Measurements from ENCODE around the gene SLC9A9. TPM values are rescaled to one million over a fixed set of nuclear protein-coding genes. Genes with fewer than 3 reads are reported as not detected.
A peak's percentile ranks its signal among the peaks of the same experiment; 100 is the strongest.

Gene SLC9A9
- total RNA-seq, 2 donors from 2014 or later, result 29.6 to 60.1 TPM

- peaks cover 0 to 3% of the 10 kb centered on the region in 2 donors for H3K4me1 ChIP-seq (ENCODE audit: control insufficient read depth in 1 of 2, low read depth in 2 of 2)
- ATAC-seq (ENCODE audit: insufficient number of reproducible peaks, low FRiP score, low read depth), result no peak
- H3K4me3 ChIP-seq, result no peak overlapping the region
- no peaks in the 10 kb centered on the region for H3K27me3 ChIP-seq (replicated peaks; ENCODE audit: insufficient read depth)
- DNase-seq (ENCODE audit: low spot score), result no peak
- H3K9me3 ChIP-seq, result no peaks in the 10 kb centered on the region
- no peak overlapping the region for H3K27ac ChIP-seq
- no peaks in the 10 kb centered on the region for H3K36me3 ChIP-seq
- TF ChIP-seq CTCF (IDR thresholded peaks at IDR 0.05), result no peak
Measured at GRCh38 chr3:143650827-143651226, 197.4 kb downstream of the SLC9A9 start.

- TF ChIP-seq CTCF (IDR thresholded peaks at IDR 0.05), result no peak
- Histone ChIP-seq H3K9me3 (no peaks in the 10 kb centered on the region), H3K4me3 (no peak overlapping the region), H3K27ac (no peak overlapping the region), H3K36me3 (no peaks in the 10 kb centered on the region), H3K27me3 (replicated peaks; ENCODE audit: insufficient read depth) (no peaks in the 10 kb centered on the region), H3K4me1 (ENCODE audit: control insufficient read depth in 1 of 2, low read depth in 2 of 2) (peaks cover 0 to 3% of the 10 kb centered on the region in 2 donors)
- ATAC-seq (ENCODE audit: insufficient number of reproducible peaks, low FRiP score, low read depth) (no peak), DNase-seq (ENCODE audit: low spot score) (no peak)
Measured at GRCh38 chr3:143650120-143650519, 198.1 kb downstream of the SLC9A9 start.

GRCh38 chr3:143648708-143649107 lies 199.6 kb downstream of the SLC9A9 start:
- no peaks in the 10 kb centered on the region for H3K36me3 ChIP-seq
- ATAC-seq (ENCODE audit: insufficient number of reproducible peaks, low FRiP score, low read depth), result no peak
- H3K27me3 ChIP-seq (replicated peaks; ENCODE audit: insufficient read depth), result no peaks in the 10 kb centered on the region
- H3K4me3 ChIP-seq, result no peak overlapping the region
- no peak for DNase-seq (ENCODE audit: low spot score)
- no peak overlapping the region for H3K27ac ChIP-seq
- H3K4me1 ChIP-seq (ENCODE audit: control insufficient read depth in 1 of 2, low read depth in 2 of 2), result peaks cover 0 to 3% of the 10 kb centered on the region in 2 donors
- TF ChIP-seq CTCF (IDR thresholded peaks at IDR 0.05), result no peak
- H3K9me3 ChIP-seq, result no peaks in the 10 kb centered on the region

GRCh38 chr3:143648218-143648617 lies 200.1 kb downstream of the SLC9A9 start:
- Histone ChIP-seq H3K27me3 (replicated peaks; ENCODE audit: insufficient read depth) (no peaks in the 10 kb centered on the region), H3K4me1 (ENCODE audit: control insufficient read depth in 1 of 2, low read depth in 2 of 2) (peaks cover 0 to 3% of the 10 kb centered on the region in 2 donors), H3K27ac (no peak overlapping the region), H3K9me3 (no peaks in the 10 kb centered on the region), H3K4me3 (no peak overlapping the region), H3K36me3 (no peaks in the 10 kb centered on the region)
- ATAC-seq (ENCODE audit: insufficient number of reproducible peaks, low FRiP score, low read depth), result no peak
- DNase-seq (ENCODE audit: low spot score), result no peak
- no peak for TF ChIP-seq CTCF (IDR thresholded peaks at IDR 0.05)

DNA sequence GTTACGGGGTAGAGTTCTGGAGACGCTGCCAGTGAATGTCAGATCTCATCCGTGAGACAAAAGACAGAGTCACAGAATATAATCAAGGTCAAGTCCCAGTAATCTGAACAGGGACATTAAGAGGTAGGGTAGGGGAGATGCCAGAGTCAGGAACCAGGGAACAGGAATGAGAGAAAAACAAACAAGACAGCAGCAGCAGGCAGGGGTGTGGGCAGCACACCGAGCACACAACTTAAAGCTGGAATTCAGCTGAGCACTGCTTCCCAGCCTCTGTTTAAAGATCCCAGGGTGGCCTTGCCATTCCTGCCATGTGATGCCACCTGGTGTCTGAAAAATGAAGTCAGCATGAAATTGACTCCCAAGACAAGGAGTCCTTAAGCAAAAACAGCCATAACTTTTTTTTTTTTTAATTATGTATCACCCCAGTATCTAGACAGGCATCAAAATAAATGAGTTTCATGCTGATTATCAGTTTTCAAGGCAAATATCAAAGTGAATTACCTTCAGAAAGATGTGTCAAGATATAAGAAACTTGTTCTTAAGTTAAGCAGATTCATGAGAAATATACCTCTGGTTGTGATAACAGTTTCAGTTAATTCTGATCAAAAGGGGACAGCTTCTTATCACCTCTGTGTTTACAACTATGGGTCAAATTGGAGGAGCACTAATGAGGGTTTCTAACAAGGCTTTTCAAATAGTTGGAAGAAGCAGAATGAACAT lies 203.7 kb downstream of the SLC9A9 start:
- Histone ChIP-seq H3K4me3 (no peak overlapping the region), H3K36me3 (no peaks in the 10 kb centered on the region), H3K27me3 (replicated peaks; ENCODE audit: insufficient read depth) (no peaks in the 10 kb centered on the region), H3K4me1 (ENCODE audit: control insufficient read depth in 1 of 2, low read depth in 2 of 2) (no peaks in the 10 kb centered on the region), H3K27ac (no peak overlapping the region), H3K9me3 (no peaks in the 10 kb centered on the region)
- ATAC-seq (ENCODE audit: insufficient number of reproducible peaks, low FRiP score, low read depth), result no peak
- DNase-seq (ENCODE audit: low spot score), result no peak
- TF ChIP-seq CTCF (IDR thresholded peaks at IDR 0.05), result peak; percentile 50
